Measurements from ENCODE around the gene CFAP97.
"Not testable (repeated sequence)": the region's sequence is repeated elsewhere in the genome, so short reads cannot be mapped to it uniquely, and the experiment has no call there.

CFAP97 gene

GRCh38 chr4:185203486-185204237, at the start of gene CFAP97:
CFAP97 (minus strand) TSS chr4:185204000; CDS start chr4:185191196, 12,804 bp downstream.
- peak; percentile 73 for DNase-seq
- in situ Hi-C loops (cut with MboI; ENCODE audit: low pct_unique_long_range_greater_than_20kb, low sequenced_read_pairs): no loop called here

GRCh38 chr4:185249105-185249504, 45.3 kb upstream of the CFAP97 start:
- in situ Hi-C loops (cut with MboI; ENCODE audit: low pct_unique_long_range_greater_than_20kb, low sequenced_read_pairs): no loop called here
- DNase-seq: peak; percentile 52

- in situ Hi-C loops (cut with MboI; ENCODE audit: low pct_unique_long_range_greater_than_20kb, low sequenced_read_pairs): no loop called here
- DNase-seq: no peak
These were observed 44.7 kb upstream of the CFAP97 start for GRCh38 chr4:185248393-185249039.

GRCh38 chr4:185247151-185247550, 43.4 kb upstream of the CFAP97 start:
- DNase-seq: no peak
- in situ Hi-C loops (cut with MboI; ENCODE audit: low pct_unique_long_range_greater_than_20kb, low sequenced_read_pairs): no loop called here

- in situ Hi-C loops (cut with MboI; ENCODE audit: low pct_unique_long_range_greater_than_20kb, low sequenced_read_pairs): no loop called here
- DNase-seq: no peak
These were observed 42.7 kb upstream of the CFAP97 start for GRCh38 chr4:185246453-185246852.

- no peak for DNase-seq
These were observed 41.0 kb upstream of the CFAP97 start for GRCh38 chr4:185244763-185245162.

GRCh38 chr4:185243879-185244278, 40.1 kb upstream of the CFAP97 start:
- in situ Hi-C loops (cut with MboI; ENCODE audit: low pct_unique_long_range_greater_than_20kb, low sequenced_read_pairs): no loop called here
- DNase-seq: no peak

More at GRCh38 chr4:185244763-185245162, 41.0 kb upstream of the CFAP97 start:
- in situ Hi-C loops (cut with MboI; ENCODE audit: low pct_unique_long_range_greater_than_20kb, low sequenced_read_pairs): no loop called here

- in situ Hi-C loops (cut with MboI; ENCODE audit: low pct_unique_long_range_greater_than_20kb, low sequenced_read_pairs): no loop called here
- no peak for DNase-seq
These were observed 39.1 kb upstream of the CFAP97 start for GRCh38 chr4:185242749-185243533.

GRCh38 chr4:185240486-185240885, 36.7 kb upstream of the CFAP97 start:
- in situ Hi-C loops (cut with MboI; ENCODE audit: low pct_unique_long_range_greater_than_20kb, low sequenced_read_pairs); DNase-seq: not testable (repeated sequence)

- DNase-seq: no peak
- in situ Hi-C loops (cut with MboI; ENCODE audit: low pct_unique_long_range_greater_than_20kb, low sequenced_read_pairs): no loop called here
These were observed 35.0 kb upstream of the CFAP97 start for GRCh38 chr4:185238750-185239149.

- in situ Hi-C loops (cut with MboI; ENCODE audit: low pct_unique_long_range_greater_than_20kb, low sequenced_read_pairs): no loop called here
- no peak for DNase-seq
These were observed 34.4 kb upstream of the CFAP97 start for GRCh38 chr4:185238215-185238681.

GRCh38 chr4:185237175-185237574, 33.4 kb upstream of the CFAP97 start:
- DNase-seq: no peak

GRCh38 chr4:185235843-185236503, 32.2 kb upstream of the CFAP97 start:
- in situ Hi-C loops (cut with MboI; ENCODE audit: low pct_unique_long_range_greater_than_20kb, low sequenced_read_pairs): no loop called here
- no peak for DNase-seq

More at GRCh38 chr4:185237175-185237574, 33.4 kb upstream of the CFAP97 start:
- in situ Hi-C loops (cut with MboI; ENCODE audit: low pct_unique_long_range_greater_than_20kb, low sequenced_read_pairs): no loop called here

GRCh38 chr4:185235119-185235842, 31.5 kb upstream of the CFAP97 start:
- in situ Hi-C loops (cut with MboI; ENCODE audit: low pct_unique_long_range_greater_than_20kb, low sequenced_read_pairs): no loop called here
- no peak for DNase-seq

- in situ Hi-C loops (cut with MboI; ENCODE audit: low pct_unique_long_range_greater_than_20kb, low sequenced_read_pairs): no loop called here
- DNase-seq: no peak
These were observed 28.6 kb upstream of the CFAP97 start for GRCh38 chr4:185232370-185232769.

- no peak for DNase-seq
- in situ Hi-C loops (cut with MboI; ENCODE audit: low pct_unique_long_range_greater_than_20kb, low sequenced_read_pairs): no loop called here
These were observed 25.4 kb upstream of the CFAP97 start for GRCh38 chr4:185229021-185229818.

- in situ Hi-C loops (cut with MboI; ENCODE audit: low pct_unique_long_range_greater_than_20kb, low sequenced_read_pairs): no loop called here
- DNase-seq: no peak
These were observed 24.0 kb upstream of the CFAP97 start for GRCh38 chr4:185227713-185228278.

- DNase-seq: no peak
- in situ Hi-C loops (cut with MboI; ENCODE audit: low pct_unique_long_range_greater_than_20kb, low sequenced_read_pairs): no loop called here
These were observed 23.3 kb upstream of the CFAP97 start for GRCh38 chr4:185227131-185227551.

All from KBM-7 (cell line).